HG02973 (cell line): Measurements from ENCODE around the gene KIF22.

ENCODE experiments used
- ATAC-seq: cut with Tn5 transposase; IDR thresholded peaks from one replicate; pipeline ENCODE4 v1.9.1; 2021; ENCODE audit warnings: moderate library complexity; ENCODE audit not compliant: unreplicated experiment

The KIF22 gene

GRCh38 chr16:29836623-29837022 is 46.1 kb downstream of the KIF22 start:
- no peak for ATAC-seq

DNA sequence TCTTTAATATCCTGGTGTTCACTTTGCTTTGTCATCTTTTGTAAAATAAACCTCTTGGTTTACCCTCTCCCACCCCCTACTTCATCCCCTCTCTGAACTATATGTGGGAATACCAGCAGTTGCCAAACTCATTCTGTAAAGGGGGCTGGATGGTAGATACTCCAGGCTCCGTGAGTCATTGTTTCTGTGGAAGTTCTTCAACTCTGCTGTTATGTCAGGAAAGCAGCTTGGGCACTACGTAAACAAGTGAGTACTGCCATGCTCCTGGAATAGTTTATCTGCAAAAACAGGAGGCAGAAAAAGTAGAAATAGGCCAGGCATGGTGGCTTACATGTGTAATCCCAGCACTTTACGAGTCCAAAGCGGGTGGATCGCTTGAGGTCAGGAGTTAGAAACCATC is 47.3 kb downstream of the KIF22 start:
- no peak for ATAC-seq

GRCh38 chr16:29839822-29840221 is 49.3 kb downstream of the KIF22 start:
- ATAC-seq: no peak

- no peak for ATAC-seq
Measured at GRCh38 chr16:29840240-29840639, 49.7 kb downstream of the KIF22 start.

DNA sequence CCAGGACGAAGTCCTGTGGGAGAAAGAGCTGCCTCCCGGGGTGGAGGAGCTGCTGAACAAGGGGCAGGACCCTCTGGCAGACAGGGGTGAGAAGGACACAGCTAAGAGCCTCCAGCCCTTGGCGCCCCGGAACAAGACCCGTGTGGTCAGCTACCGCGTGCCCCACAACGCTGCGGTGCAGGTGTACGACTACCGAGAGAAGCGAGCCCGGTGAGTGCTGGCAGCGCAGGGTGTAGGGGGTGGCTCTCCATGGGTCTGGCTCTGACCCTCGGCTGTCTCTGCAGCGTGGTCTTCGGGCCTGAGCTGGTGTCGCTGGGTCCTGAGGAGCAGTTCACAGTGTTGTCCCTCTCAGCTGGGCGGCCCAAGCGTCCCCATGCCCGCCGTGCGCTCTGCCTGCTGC is 51.1 kb downstream of the KIF22 start:
- ATAC-seq: no peak

DNA sequence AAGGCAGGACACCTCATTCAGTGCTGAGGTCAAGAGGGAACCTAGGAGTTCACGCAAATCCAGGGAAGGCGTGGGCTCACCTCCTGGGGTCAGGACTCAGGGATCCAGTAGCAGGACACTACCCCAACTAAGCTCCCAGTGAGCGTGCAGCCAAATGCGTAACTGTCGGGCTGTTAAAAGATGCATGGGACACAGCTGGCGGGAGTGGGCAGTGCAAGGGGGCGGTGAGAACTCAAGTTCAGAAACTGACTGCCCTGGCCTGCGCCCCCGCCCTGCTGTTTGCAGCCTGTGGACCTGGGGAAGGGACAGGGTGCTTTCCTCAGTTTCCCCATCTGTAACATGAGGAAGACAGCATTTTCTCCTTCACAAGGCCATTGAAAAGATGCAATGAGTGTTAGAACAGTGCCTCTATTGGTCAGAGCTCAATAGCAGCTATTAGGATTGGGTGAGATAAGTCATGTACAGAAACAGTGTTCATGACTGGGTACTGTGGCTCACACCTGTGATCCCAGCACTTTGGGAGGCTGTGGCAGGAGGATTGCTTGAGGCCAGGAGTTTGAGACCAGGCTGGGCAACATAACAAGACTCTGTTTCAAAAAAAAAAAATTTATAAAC is 52.3 kb downstream of the KIF22 start:
- ATAC-seq: no peak

DNA sequence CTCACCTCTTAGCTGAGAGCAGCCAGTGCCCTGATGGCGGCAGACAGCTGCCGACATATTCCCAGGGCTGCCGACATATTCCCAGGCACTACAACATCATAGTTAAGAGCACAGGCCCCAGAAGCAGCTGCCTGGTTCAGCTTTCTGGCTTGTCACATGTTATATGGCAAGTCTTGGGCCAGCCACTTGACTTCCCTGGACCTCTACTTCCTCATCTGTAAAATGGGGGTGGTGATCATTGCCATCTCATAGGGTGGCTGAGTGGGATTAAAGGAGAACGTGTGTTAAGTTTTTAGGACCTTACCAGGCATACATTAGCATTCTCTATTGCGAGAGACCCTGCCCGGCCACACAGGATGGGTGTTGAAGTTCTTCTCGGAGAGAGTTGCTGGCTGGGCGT is 53.4 kb downstream of the KIF22 start:
- no peak for ATAC-seq

GRCh38 chr16:29844575-29845331 is 54.2 kb downstream of the KIF22 start:
- ATAC-seq: no peak

DNA sequence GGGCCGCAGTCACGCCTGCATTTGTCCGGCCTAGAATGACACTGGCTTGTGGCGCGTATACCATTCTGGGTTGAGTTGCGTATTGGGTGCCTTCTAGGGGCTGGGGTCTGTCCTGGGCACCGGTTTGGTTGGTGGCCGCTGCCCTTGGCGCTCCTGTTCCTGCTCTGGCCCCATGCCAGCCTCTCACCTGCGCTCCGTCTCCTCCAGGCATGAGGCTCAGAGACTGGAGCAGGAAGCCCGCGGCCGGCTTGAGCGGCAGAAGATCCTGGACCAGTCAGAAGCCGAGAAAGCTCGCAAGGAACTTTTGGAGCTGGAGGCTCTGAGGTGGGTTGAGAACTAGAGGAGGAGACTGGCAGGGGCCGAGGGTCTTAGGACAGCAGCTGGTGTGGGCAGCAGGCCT is 55.1 kb downstream of the KIF22 start:
- no peak for ATAC-seq

- ATAC-seq: no peak
Measured at GRCh38 chr16:29848420-29849297, 58.1 kb downstream of the KIF22 start.

GRCh38 chr16:29849505-29849904 is 59.0 kb downstream of the KIF22 start:
- no peak for ATAC-seq

DNA sequence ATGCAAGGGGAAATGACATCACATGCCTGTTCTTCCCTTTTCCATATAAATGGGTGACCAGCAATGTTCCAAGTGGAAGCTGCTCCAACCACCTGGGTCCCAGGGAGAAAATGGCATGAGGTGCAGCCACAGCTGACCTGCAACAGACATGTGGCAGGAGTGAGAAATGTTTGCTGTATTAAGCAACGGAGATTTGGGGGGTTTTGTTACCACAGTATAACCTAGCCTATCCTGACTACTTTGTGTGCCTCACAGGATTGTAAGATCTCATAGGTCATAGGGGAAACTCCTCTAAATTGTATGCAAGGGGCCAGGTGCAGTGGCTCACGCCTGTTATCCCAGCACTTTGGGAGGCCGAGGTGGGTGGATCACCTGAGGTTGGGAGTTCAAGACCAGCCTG is 60.4 kb downstream of the KIF22 start:
- ATAC-seq: no peak

DNA sequence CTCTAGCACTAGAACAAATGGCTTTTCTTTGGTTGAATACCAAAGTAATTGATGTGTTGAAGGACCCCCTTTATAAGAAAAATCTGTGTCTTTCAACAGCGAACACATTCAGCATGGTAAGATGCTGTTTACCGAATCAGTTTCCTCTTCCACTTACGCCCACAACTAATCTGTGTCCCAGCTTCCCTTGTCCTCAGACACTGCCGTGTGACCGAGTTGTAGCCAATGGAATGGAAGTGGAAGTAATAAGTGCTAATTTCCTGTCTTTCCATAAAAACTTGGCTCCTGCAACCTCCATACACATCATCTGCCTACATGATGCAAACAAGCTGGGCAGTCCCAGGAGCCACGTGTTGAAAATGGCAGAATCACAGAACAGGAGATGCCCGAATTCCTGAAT is 62.1 kb downstream of the KIF22 start:
- ATAC-seq: no peak

DNA sequence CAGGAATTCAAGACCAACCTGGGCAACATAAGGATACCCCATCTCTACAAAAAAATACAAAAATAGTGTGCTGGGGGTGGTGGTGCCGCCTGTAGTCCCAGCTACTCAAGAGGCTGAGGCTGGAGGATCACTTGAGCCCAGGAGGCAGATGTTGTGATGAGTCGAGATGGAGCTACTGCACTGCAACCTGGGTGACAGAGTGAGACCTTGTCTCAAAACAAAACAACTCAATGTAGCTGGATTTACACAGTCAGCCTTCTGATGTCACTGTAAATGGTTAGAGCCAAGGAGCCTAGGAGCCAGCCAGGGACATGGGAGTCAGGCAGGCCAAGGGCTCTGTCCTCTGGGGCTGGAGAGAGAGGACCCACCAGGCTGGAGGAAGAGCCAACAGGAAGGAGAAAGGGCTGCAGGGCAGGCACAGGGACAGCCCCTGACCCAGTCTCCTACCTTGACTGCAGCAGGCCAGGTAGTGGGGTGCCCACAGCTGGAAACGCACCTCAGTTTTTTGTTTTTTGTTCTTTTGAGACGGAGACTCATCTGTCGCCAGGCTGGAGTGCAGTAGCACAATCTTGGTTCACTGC is 64.1 kb downstream of the KIF22 start:
- no peak for ATAC-seq
